HepG2 (cell line): Measurements from ENCODE around the gene PALMD. TPM values are rescaled to one million over a fixed set of nuclear protein-coding genes. Genes with fewer than 3 reads are reported as not detected.
A peak's percentile ranks its signal among the peaks of the same experiment; 100 is the strongest.

ENCODE experiments used
- ARID5B ChIP-seq: IDR thresholded peaks from 2 replicates; pipeline ENCODE4 v1.4.0; 2020; ENCODE audit warnings: mild to moderate bottlenecking, missing genetic modification reagents
- CCDC6 ChIP-seq: sonication (generic); formaldehyde crosslinking; IDR thresholded peaks from 2 replicates; pipeline ENCODE4 v1.8.1; 2022; ENCODE audit warnings: mild to moderate bottlenecking, missing genetic modification reagents, moderate library complexity
- FOXA1 ChIP-seq, 2 experiments: fragments of 450-650 bp in 1 of 2; sonication (generic) in 1 of 2; formaldehyde crosslinking in 1 of 2; IDR thresholded peaks; 2 replicates each; pipeline versions ENCODE4 v1.4.0 to v1.6.1; 2016 to 2020; ENCODE audit warnings: missing genetic modification reagents in 1 of 2
- FOXA3 ChIP-seq: IDR thresholded peaks from 2 replicates; pipeline ENCODE4 v1.6.1; 2016; ENCODE audit warnings: missing genetic modification reagents, missing compliant biosample characterization
- FOXK1 ChIP-seq: sonication (generic); formaldehyde crosslinking; IDR thresholded peaks from 2 replicates; pipeline ENCODE4 v1.4.0; 2020; ENCODE audit warnings: low read depth, missing genetic modification reagents, borderline replicate concordance
- FOXP1 ChIP-seq, 2 experiments: fragments of 450-650 bp in 1 of 2; IDR thresholded peaks; 2 replicates each; pipeline ENCODE4 v1.6.1; 2017 to 2018; ENCODE audit warnings: antibody characterized with exemption in 1 of 2
- ISL2 ChIP-seq: sonication (generic); formaldehyde crosslinking; IDR thresholded peaks from 2 replicates; pipeline ENCODE4 v1.5.0; 2020; ENCODE audit warnings: missing genetic modification reagents
- KAT8 ChIP-seq: IDR thresholded peaks from 2 replicates; pipeline ENCODE4 v1.6.1; 2016; ENCODE audit warnings: missing genetic modification reagents, missing compliant biosample characterization
- MIXL1 ChIP-seq: IDR thresholded peaks from 2 replicates; pipeline ENCODE4 v1.6.1; 2016
- MTERF4 ChIP-seq: sonication (generic); formaldehyde crosslinking; IDR thresholded peaks from 2 replicates; pipeline ENCODE4 v1.8.0; 2023; ENCODE audit warnings: mild to moderate bottlenecking, missing genetic modification reagents
- PBX2 ChIP-seq: IDR thresholded peaks from 2 replicates; pipeline ENCODE4 v1.6.1; 2016; ENCODE audit warnings: control low read depth
- STAT6 ChIP-seq: sonication (generic); formaldehyde crosslinking; IDR thresholded peaks from 2 replicates; pipeline ENCODE4 v1.4.0; 2020; ENCODE audit warnings: missing genetic modification reagents, mild to moderate bottlenecking, borderline replicate concordance
- ZIK1 ChIP-seq: sonication (generic); formaldehyde crosslinking; IDR thresholded peaks from 2 replicates; pipeline ENCODE4 v1.5.0; 2020; ENCODE audit warnings: mild to moderate bottlenecking, low read depth, missing genetic modification reagents, borderline replicate concordance
- ZNF317 ChIP-seq: sonication (generic); formaldehyde crosslinking; IDR thresholded peaks from 2 replicates; pipeline ENCODE4 v1.5.0; 2020; ENCODE audit warnings: mild to moderate bottlenecking, missing genetic modification reagents
- ZNF331 ChIP-seq: sonication (generic); formaldehyde crosslinking; IDR thresholded peaks from 2 replicates; pipeline ENCODE4 v1.4.0; 2020; ENCODE audit warnings: missing genetic modification reagents
- ZNF556 ChIP-seq: sonication (generic); formaldehyde crosslinking; IDR thresholded peaks from 2 replicates; pipeline ENCODE4 v1.4.0; 2020; ENCODE audit warnings: mild to moderate bottlenecking, missing genetic modification reagents, borderline replicate concordance
- ZNF563 ChIP-seq: sonication (generic); formaldehyde crosslinking; IDR thresholded peaks from 2 replicates; pipeline ENCODE4 v1.8.0; 2022; ENCODE audit warnings: mild to moderate bottlenecking, moderate library complexity, missing genetic modification reagents
- ZNF777 ChIP-seq: sonication (generic); formaldehyde crosslinking; IDR thresholded peaks from 2 replicates; pipeline ENCODE4 v1.4.0; 2020; ENCODE audit warnings: missing genetic modification reagents
- polyA plus RNA-seq, 8 experiments: library from polyadenylated mRNA; depleted of rRNA in 3 of 8; stranded (reverse) in 7 of 8; unstranded in 1 of 8; fragments of >200 nt; fragmentation: Illumina TruSeq in 4 of 8; extraction: Trizol in 4 of 8; gene quantifications; 2 replicates each; pipeline versions ENCODE4 v1.2.1 to v1.2.3, GENCODE V29; 2011 to 2016; ENCODE audit warnings: low read depth in 4 of 8, missing spikeins in 1 of 8, mixed read lengths in 1 of 8; ENCODE audit not compliant: insufficient read depth in 1 of 8
- total RNA-seq, 5 experiments: library from RNA; depleted of rRNA; stranded (reverse); fragments of >200 nt; fragmentation: Illumina TruSeq; extraction: Trizol; gene quantifications; 2 replicates each; pipeline ENCODE4 v1.2.3, GENCODE V29; 2016; ENCODE audit warnings: low read depth in 1 of 5
- TF ChIP-seq, protein P1 (sequence below): IDR thresholded peaks from 2 replicates; pipeline ENCODE4 v1.6.1; 2016; ENCODE audit warnings: mild to moderate bottlenecking

PALMD gene
- total and polyA plus RNA-seq, 2 of the 13 experiments (the other 11 are each of a cell fraction or from before 2014, with no cell fraction given), result 5.5 to 31.1 TPM

- TF ChIP-seq ARID5B (CRISPR knock-in tag), result peak; percentile 71
- no peak for TF ChIP-seq ZNF556
- TF ChIP-seq FOXP1 (IDR thresholded peaks at IDR 0.05), result no peak
- peak; percentile 39; the same call in 1 of the 2 replicates for TF ChIP-seq FOXP1 (CRISPR knock-in tag; IDR thresholded peaks at IDR 0.05)
- peak; percentile 37; the same call in 1 of the 2 replicates for TF ChIP-seq KAT8 (CRISPR knock-in tag)
- no peak for TF ChIP-seq ZNF563
- TF ChIP-seq ZIK1 (CRISPR knock-in tag), result no peak
- TF ChIP-seq FOXA1 (IDR thresholded peaks at IDR 0.05), result no peak
- TF ChIP-seq FOXA1 (CRISPR knock-in tag; IDR thresholded peaks at IDR 0.05), result peak; percentile 78
- peak; percentile 50; the same call in 1 of the 2 replicates for TF ChIP-seq ISL2 (CRISPR knock-in tag)
- no peak for TF ChIP-seq ZNF317 (CRISPR knock-in tag)
- TF ChIP-seq ZNF777 (CRISPR knock-in tag), result no peak
- TF ChIP-seq FOXA3 (CRISPR knock-in tag), result peak; percentile 90
- TF ChIP-seq, protein P1, sequence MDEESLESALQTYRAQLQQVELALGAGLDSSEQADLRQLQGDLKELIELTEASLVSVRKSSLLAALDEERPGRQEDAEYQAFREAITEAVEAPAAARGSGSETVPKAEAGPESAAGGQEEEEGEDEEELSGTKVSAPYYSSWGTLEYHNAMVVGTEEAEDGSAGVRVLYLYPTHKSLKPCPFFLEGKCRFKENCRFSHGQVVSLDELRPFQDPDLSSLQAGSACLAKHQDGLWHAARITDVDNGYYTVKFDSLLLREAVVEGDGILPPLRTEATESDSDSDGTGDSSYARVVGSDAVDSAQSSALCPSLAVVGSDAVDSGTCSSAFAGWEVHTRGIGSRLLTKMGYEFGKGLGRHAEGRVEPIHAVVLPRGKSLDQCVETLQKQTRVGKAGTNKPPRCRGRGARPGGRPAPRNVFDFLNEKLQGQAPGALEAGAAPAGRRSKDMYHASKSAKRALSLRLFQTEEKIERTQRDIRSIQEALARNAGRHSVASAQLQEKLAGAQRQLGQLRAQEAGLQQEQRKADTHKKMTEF, result 0 out of 2 replicates have a peak, but pooled peaks have one; percentile 25
- no peak for TF ChIP-seq CCDC6
- no peak for TF ChIP-seq STAT6 (CRISPR knock-in tag)
- no peak for TF ChIP-seq MTERF4 (CRISPR knock-in tag)
- 0 out of 2 replicates have a peak, but pooled peaks have one; percentile 18 for TF ChIP-seq FOXK1 (CRISPR knock-in tag)
- TF ChIP-seq PBX2, result no peak
- TF ChIP-seq ZNF331 (CRISPR knock-in tag), result no peak
- TF ChIP-seq MIXL1 (CRISPR knock-in tag), result peak; percentile 37; the same call in 1 of the 2 replicates
These were observed 10.8 kb upstream of the PALMD start (continued) for GRCh38 chr1:99634971-99635624.
